ENCODE data around the gene DIP2C.
A peak's percentile ranks its signal among the peaks of the same experiment; 100 is the strongest.
"Not testable (repeated sequence)": the region's sequence is repeated elsewhere in the genome, so short reads cannot be mapped to it uniquely, and the experiment has no call there.

Gene DIP2C

GRCh38 chr10:659688-660141 lies 29.8 kb downstream of the DIP2C start:
- DNase-seq = peak; percentile 75

- not testable (repeated sequence) for DNase-seq
Measured at GRCh38 chr10:657816-658350, 31.6 kb downstream of the DIP2C start.

- no peak for DNase-seq
Measured at GRCh38 chr10:656883-657282, 32.6 kb downstream of the DIP2C start.

- no peak for DNase-seq
Measured at GRCh38 chr10:655184-655583, 34.3 kb downstream of the DIP2C start.

GRCh38 chr10:654647-654996 lies 34.8 kb downstream of the DIP2C start:
- DNase-seq = no peak

- DNase-seq = no peak
Measured at GRCh38 chr10:653991-654646, 35.3 kb downstream of the DIP2C start.

GRCh38 chr10:652832-653459 lies 36.5 kb downstream of the DIP2C start:
- DNase-seq = not testable (repeated sequence)

GRCh38 chr10:652233-652632 lies 37.2 kb downstream of the DIP2C start:
- no peak for DNase-seq

- no peak for DNase-seq
Measured at GRCh38 chr10:651692-652091, 37.8 kb downstream of the DIP2C start.

- peak; percentile 55 for DNase-seq
Measured at GRCh38 chr10:650886-651615, 38.4 kb downstream of the DIP2C start.

- no peak for DNase-seq
Measured at GRCh38 chr10:650441-650851, 39.0 kb downstream of the DIP2C start.

GRCh38 chr10:649798-650440 lies 39.5 kb downstream of the DIP2C start:
- DNase-seq = no peak

GRCh38 chr10:649445-649797 lies 40.0 kb downstream of the DIP2C start:
- DNase-seq = no peak

- DNase-seq = not testable (repeated sequence)
Measured at GRCh38 chr10:647019-647418, 42.4 kb downstream of the DIP2C start.

GRCh38 chr10:646118-646524 lies 43.3 kb downstream of the DIP2C start:
- DNase-seq = no peak

- DNase-seq = no peak
Measured at GRCh38 chr10:644943-645334, 44.5 kb downstream of the DIP2C start.

GRCh38 chr10:644076-644942 lies 45.2 kb downstream of the DIP2C start:
- DNase-seq = no peak

GRCh38 chr10:642186-642890 lies 47.1 kb downstream of the DIP2C start:
- DNase-seq = no peak

GRCh38 chr10:641149-642010 lies 48.1 kb downstream of the DIP2C start:
- no peak for DNase-seq

GRCh38 chr10:640673-641045 lies 48.8 kb downstream of the DIP2C start:
- DNase-seq = no peak

All from fibroblast of skin of abdomen (primary cell).